Sigmoid colon (tissue), 7 donors: ENCODE data around the gene C1QTNF1. TPM values are rescaled to one million over a fixed set of nuclear protein-coding genes. Genes with fewer than 3 reads are reported as not detected.
A peak's percentile ranks its signal among the peaks of the same experiment; 100 is the strongest.

ENCODE experiments used
- DNase-seq: peaks from one replicate; pipeline ENCODE4 v3.0.0-alpha.2; 2019
- H3K27ac ChIP-seq, 4 donors: fragments of 200-600 bp; sonication (generic); one replicate each; pipeline ENCODE4 v1.5.1; 2016 to 2019; ENCODE audit warnings: mild to moderate bottlenecking in 1 of 4
- H3K27me3 ChIP-seq, 3 donors: fragments of 200-600 bp; sonication (generic); one replicate each; pipeline ENCODE4 v1.5.1; 2019; ENCODE audit warnings: mild to moderate bottlenecking in 1 of 3
- H3K36me3 ChIP-seq, 4 donors: fragments of 200-600 bp; sonication (generic); one replicate each; pipeline ENCODE4 v1.5.1; 2016 to 2019
- H3K4me1 ChIP-seq, 4 donors: fragments of 200-600 bp; sonication (generic); one replicate each; pipeline ENCODE4 v1.5.1; 2017 to 2019
- H3K4me3 ChIP-seq, 4 donors: fragments of 200-600 bp; sonication (generic); one replicate each; pipeline ENCODE4 v1.5.1; 2017 to 2019; ENCODE audit warnings: mild to moderate bottlenecking in 2 of 4, moderate library complexity in 1 of 4
- H3K9me3 ChIP-seq, 4 donors: fragments of 200-600 bp in 3 of 4; sonication (generic) in 3 of 4; one replicate each; pipeline versions ENCODE4 v1.5.1 to v1.6.1; 2013 to 2019
- EP300 ChIP-seq, 4 donors: sonication (generic); formaldehyde crosslinking; IDR thresholded peaks; one replicate each; pipeline ENCODE4 v1.6.1; 2017; ENCODE audit warnings: antibody characterized with exemption in 4 of 4
- POLR2A ChIP-seq, 2 donors: fragments of 450-650 bp; IDR thresholded peaks; one replicate each; pipeline ENCODE4 v1.6.1; 2016; ENCODE audit warnings: antibody characterized with exemption in 2 of 2, mild to moderate bottlenecking in 2 of 2, moderate library complexity in 2 of 2
- POLR2AphosphoS5 ChIP-seq, 4 donors: sonication (generic); formaldehyde crosslinking; IDR thresholded peaks; one replicate each; pipeline ENCODE4 v1.6.1; 2017; ENCODE audit warnings: antibody characterized with exemption in 4 of 4
- whole genome bisulfite sequencing, 2 donors: extraction: QIAGEN DNeasy Blood & Tissue Kit; methylation state at CpG; one replicate each; pipeline ENCODE4 v1.1.7; 2013; 5-methylcytosine and 5-hydroxymethylcytosine counted together
- intact Hi-C: fragments of 100-400 bp; cut with DNase I; formaldehyde crosslinking; loops from one replicate; pipeline ENCODE4 v1.15.1; 2023
- polyA plus RNA-seq, 3 donors: library from polyadenylated mRNA; stranded (reverse); fragments of 200-250 nt; gene quantifications; one replicate each; pipeline ENCODE4 v1.2.3, GENCODE V29; 2013
- total RNA-seq, 4 donors: library from RNA; depleted of rRNA; stranded (reverse); fragments of >200 nt; gene quantifications; one replicate each; pipeline ENCODE4 v1.1.0, GENCODE V29; 2016
- TF ChIP-seq, protein P1 (sequence below), 4 experiments: fragments of 450-650 bp in 3 of 4; fragments of 200-600 bp in 1 of 4; IDR thresholded peaks; one replicate each; pipeline ENCODE4 v1.5.1; 2016 to 2019; ENCODE audit warnings: antibody characterized with exemption in 4 of 4, mild to moderate bottlenecking in 3 of 4, moderate library complexity in 2 of 4
- donor health status: healthy with polysubstance abuse.
- donor health status: Bipolar disorder and iron deficiency.
- donor health status: healthy.

The C1QTNF1 gene
- total RNA-seq: 10 to 100 TPM; 14.8 to 31.4 (median 26.2) TPM
- 10 to 100 TPM in 1 of 3 donors, 1 to 10 TPM in 2; 1.4 to 34.6 (median 4.8) TPM for polyA plus RNA-seq

GRCh38 chr17:79023886-79024771, at the start of gene C1QTNF1:
TSS of gene C1QTNF1 (plus strand) at chr17:79024169. CDS start at chr17:79043969, 19,800 bp downstream.
- Histone ChIP-seq H3K27me3 (no peaks in the 10 kb centered on the region), H3K27ac (peak within 1 kb of the TSS; percentile 72 to 81 (median 79)), H3K4me3 (peak within 1 kb of the TSS; percentile 60 to 83 (median 71)), H3K9me3 (no peaks in the 10 kb centered on the region), H3K4me1 (peaks cover 0 to 67% (median 64%) of the 10 kb centered on the region in 4 donors), H3K36me3 (no peaks in the 10 kb centered on the region)
- WGBS, 2 donors: 2% methylated on average over 77 of the region's 77 CpGs
- TF ChIP-seq POLR2A (IDR thresholded peaks at IDR 0.05): no peak
- no peak for TF ChIP-seq EP300 (IDR thresholded peaks at IDR 0.05)
- peak in 2 of 4 donors; percentile 55 to 64 for TF ChIP-seq POLR2AphosphoS5 (IDR thresholded peaks at IDR 0.05)
- TF ChIP-seq, protein P1, sequence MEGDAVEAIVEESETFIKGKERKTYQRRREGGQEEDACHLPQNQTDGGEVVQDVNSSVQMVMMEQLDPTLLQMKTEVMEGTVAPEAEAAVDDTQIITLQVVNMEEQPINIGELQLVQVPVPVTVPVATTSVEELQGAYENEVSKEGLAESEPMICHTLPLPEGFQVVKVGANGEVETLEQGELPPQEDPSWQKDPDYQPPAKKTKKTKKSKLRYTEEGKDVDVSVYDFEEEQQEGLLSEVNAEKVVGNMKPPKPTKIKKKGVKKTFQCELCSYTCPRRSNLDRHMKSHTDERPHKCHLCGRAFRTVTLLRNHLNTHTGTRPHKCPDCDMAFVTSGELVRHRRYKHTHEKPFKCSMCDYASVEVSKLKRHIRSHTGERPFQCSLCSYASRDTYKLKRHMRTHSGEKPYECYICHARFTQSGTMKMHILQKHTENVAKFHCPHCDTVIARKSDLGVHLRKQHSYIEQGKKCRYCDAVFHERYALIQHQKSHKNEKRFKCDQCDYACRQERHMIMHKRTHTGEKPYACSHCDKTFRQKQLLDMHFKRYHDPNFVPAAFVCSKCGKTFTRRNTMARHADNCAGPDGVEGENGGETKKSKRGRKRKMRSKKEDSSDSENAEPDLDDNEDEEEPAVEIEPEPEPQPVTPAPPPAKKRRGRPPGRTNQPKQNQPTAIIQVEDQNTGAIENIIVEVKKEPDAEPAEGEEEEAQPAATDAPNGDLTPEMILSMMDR (IDR thresholded peaks at IDR 0.05): peak; percentile 13 to 60 (median 52)
- peak; percentile 86 for DNase-seq
- intact Hi-C loops: loop anchor here (5.0 kb wide), 1 partner anchor 53 kb away; no protein-coding TSS in a partner anchor

- WGBS, 2 donors: 36 to 63% methylated on average over 30 of the region's 30 CpGs
- TF ChIP-seq POLR2AphosphoS5 (IDR thresholded peaks at IDR 0.05) (peak in 1 of 4 donors; percentile 23), POLR2A (IDR thresholded peaks at IDR 0.05) (no peak)
- Histone ChIP-seq H3K4me1 (peaks cover 0 to 75% (median 64%) of the 10 kb centered on the region in 4 donors), H3K36me3 (peaks cover 0 to 7% (median 0%) of the 10 kb centered on the region in 4 donors), H3K4me3 (peak overlapping the region in 2 of 4 donors; percentile 11 to 24), H3K9me3 (no peaks in the 10 kb centered on the region), H3K27ac (peak overlapping the region; percentile 68 to 78 (median 74)), H3K27me3 (no peaks in the 10 kb centered on the region)
- peak; percentile 93 for DNase-seq
- intact Hi-C loops: loop anchor here (5.0 kb wide), 2 partner anchors 38 to 193 kb away; partner anchors contain the start of gene CYTH1
Measured at GRCh38 chr17:78974635-78975591, 49.1 kb upstream of the C1QTNF1 start.

DNA sequence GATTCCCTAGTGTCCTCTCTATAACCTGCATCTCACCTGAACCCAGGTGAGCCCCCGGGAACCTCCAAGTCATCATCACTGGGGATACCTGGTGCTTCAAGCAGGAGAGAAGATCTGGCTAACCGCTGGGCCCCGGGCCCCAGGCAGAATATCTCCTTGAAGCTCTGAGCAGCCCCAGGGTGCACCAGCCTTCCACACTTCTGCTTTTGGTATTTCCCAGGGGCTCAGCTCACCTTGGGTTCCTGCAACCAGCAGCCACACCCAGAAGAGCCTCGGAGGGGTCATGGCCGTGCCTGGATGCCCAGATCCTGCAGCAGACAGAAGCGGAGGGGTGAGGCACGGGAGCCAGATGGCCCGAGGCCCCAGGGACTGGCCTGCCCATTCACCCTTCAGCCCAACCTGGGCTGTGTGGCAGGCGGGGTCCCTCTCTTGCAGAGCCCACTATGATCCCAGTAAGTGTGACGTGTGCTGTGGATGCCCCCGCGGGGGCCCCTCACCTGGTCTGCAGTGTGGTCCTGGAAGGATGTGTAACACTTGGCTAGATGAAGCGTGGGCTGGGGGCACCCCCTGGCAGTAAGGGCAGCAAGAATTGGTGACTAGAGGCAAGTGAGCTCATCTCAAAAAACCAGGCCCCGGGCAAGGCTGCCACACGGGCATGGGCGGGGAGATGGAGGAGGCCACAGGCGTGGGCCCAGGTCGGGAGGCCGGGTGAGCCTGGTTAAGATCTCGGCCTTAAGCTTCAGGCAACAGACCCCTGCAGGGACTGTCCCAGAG, 46.9 kb upstream of the C1QTNF1 start:
- peak overlapping the region; percentile 68 to 78 (median 74) for H3K27ac ChIP-seq
- H3K4me1 ChIP-seq: peaks cover 0 to 65% (median 57%) of the 10 kb centered on the region in 4 donors
- no peak for DNase-seq
- H3K9me3 ChIP-seq: no peaks in the 10 kb centered on the region
- WGBS, 2 donors: 59 to 74% methylated on average over 20 of the region's 20 CpGs
- H3K4me3 ChIP-seq: no peak overlapping the region
- intact Hi-C loops: no loop called here
- TF ChIP-seq, protein P1 (IDR thresholded peaks at IDR 0.05): no peak
- TF ChIP-seq POLR2A (IDR thresholded peaks at IDR 0.05): no peak
- no peak for TF ChIP-seq EP300 (IDR thresholded peaks at IDR 0.05)
- TF ChIP-seq POLR2AphosphoS5 (IDR thresholded peaks at IDR 0.05): no peak
- no peaks in the 10 kb centered on the region for H3K27me3 ChIP-seq
- no peaks in the 10 kb centered on the region for H3K36me3 ChIP-seq

DNA sequence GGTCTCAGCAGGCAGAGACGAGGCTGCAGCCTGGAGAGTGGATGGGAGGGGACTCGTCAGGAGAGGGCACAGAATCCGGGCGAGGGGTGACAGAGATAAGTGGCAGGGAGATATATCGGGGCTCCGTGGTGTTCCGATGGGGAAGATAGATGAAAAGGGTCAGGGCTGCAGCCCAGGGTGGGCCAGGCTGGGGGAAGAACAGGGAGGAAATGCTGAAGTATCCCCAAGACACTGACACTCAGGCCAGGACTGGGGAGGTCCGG, 46.4 kb upstream of the C1QTNF1 start:
- Histone ChIP-seq H3K9me3 (no peaks in the 10 kb centered on the region), H3K27me3 (no peaks in the 10 kb centered on the region), H3K36me3 (no peaks in the 10 kb centered on the region), H3K4me1 (peaks cover 0 to 64% (median 57%) of the 10 kb centered on the region in 4 donors), H3K27ac (peak overlapping the region; percentile 25 to 78 (median 74)), H3K4me3 (no peak overlapping the region)
- intact Hi-C loops: no loop called here
- TF ChIP-seq EP300 (IDR thresholded peaks at IDR 0.05) (no peak), POLR2A (IDR thresholded peaks at IDR 0.05) (no peak), POLR2AphosphoS5 (IDR thresholded peaks at IDR 0.05) (no peak)
- TF ChIP-seq, protein P1 (IDR thresholded peaks at IDR 0.05): no peak
- DNase-seq: no peak
- WGBS, 2 donors: 65 to 76% methylated on average over 8 of the region's 8 CpGs
